ENCODE data around the gene FPR3.

FPR3 gene

DNA sequence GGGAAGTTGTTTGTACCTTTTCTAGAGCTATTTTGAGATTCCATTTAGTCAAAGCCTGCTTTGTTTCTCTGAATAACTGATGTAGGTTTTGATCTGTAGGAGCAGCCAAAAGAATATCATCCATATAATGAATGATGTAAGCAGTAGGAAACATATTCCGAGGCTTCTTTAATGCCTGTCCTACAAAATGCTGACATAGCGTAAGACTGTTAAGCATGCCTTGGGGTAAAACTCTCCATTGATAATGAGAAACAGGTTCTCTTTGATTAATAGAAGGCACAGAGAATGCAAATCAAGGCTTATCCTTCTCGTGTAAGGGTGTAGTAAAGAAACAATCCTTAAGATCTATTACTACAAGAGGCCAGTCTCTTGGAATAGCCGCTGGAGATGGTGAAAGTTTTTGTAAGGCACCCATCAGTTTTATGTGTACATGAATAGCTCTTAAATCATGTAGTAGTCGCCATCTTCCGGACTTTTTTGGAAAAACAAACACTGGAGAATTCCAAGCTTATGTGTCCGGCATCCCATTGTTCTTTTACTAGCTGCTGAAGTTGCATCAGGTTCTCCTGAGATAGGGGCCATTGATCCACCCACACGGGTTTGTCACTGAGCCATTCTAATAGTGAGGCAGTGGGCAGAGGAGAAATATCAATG lies 13.5 kb downstream of the FPR3 start:
- no peak for DNase-seq

DNA sequence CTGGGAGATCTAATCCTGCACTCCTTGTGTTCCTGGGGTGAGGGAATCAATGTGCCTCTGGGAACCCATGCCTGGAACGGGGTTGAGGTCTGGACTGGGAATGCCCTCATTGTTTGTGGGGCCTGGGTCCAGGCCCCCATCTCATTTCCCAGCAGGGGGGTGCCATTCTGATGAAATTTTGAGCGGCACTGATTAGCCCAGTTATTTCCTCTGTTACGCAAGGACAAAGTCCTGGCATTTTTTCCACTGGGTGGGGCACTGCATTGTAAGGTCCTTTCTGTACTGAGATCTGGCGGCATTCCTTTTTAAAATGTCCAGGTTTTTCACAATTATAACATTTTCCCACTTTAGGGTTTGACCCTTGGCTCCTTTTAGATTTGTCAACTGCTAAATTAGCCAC lies 14.8 kb downstream of the FPR3 start:
- DNase-seq = no peak

- DNase-seq = no peak
Observed at GRCh38 chr19:51810223-51810622, 15.3 kb downstream of the FPR3 start.

- DNase-seq = no peak
Observed at GRCh38 chr19:51811344-51811743, 16.4 kb downstream of the FPR3 start.

- no peak for DNase-seq
Observed at GRCh38 chr19:51815043-51815442, 20.1 kb downstream of the FPR3 start.

- DNase-seq = no peak
Observed at GRCh38 chr19:51816711-51817110, 21.8 kb downstream of the FPR3 start.

- no peak for DNase-seq
Observed at GRCh38 chr19:51820011-51820410, 25.1 kb downstream of the FPR3 start.

GRCh38 chr19:51820831-51821446 lies 26.0 kb downstream of the FPR3 start:
- no peak for DNase-seq

DNA sequence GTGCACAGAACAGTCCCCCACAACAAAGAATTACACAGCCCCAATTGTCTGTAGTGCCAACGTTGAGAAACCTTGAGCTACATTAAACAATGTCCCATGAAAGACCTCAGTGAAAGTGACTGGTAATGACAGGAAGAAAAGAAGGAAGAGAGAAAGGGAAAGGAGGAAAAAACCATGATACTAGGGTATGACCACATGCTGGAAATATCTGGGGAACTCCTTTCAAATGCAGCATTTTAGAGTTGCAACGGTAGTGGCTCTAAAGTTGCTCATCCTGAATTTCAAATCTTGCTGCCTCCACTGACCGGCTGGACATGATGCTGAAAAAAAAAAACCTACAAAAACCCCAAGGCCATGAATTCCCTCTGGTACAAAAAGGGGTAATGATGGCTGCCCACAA lies 26.5 kb downstream of the FPR3 start:
- DNase-seq = no peak

GRCh38 chr19:51821921-51822320 lies 27.0 kb downstream of the FPR3 start:
- DNase-seq = no peak

DNA sequence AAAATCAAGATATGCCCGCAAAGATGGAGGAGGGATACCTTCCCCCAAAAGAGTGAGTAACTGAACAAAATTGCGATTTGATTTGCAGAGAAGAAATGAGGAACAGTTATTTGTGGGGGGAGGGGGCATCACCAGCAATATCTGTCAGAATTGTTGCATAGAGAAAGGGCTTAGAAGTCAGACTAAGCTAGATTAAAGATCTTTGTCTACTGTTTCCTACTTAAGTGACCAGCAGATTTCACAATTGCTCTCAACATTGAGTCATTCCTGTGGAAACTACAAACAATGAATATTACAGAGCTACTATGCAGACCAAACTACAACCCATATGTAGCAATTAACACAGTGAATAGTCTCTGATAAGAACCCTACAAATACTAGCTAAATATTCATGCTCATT lies 27.4 kb downstream of the FPR3 start:
- no peak for DNase-seq

DNA sequence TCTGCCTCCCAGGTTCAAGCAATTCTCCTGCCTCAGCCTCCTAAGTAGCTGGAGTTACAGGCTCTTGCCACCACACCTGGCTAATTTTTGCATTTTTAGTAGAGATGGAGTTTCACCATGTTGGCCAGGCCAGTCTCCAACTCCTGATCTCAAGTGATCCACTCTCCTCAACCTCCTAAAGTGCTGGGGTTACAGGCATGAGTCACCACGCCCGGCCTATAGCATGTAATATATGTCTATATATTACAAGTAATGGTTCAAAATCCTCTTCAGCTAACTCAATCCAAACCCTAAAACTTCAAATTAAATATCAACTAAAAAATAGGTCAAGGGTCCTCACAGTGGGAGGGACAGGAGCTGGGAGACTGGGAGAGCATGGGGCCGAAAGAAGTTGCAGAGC lies 28.0 kb downstream of the FPR3 start:
- no peak for DNase-seq

DNA sequence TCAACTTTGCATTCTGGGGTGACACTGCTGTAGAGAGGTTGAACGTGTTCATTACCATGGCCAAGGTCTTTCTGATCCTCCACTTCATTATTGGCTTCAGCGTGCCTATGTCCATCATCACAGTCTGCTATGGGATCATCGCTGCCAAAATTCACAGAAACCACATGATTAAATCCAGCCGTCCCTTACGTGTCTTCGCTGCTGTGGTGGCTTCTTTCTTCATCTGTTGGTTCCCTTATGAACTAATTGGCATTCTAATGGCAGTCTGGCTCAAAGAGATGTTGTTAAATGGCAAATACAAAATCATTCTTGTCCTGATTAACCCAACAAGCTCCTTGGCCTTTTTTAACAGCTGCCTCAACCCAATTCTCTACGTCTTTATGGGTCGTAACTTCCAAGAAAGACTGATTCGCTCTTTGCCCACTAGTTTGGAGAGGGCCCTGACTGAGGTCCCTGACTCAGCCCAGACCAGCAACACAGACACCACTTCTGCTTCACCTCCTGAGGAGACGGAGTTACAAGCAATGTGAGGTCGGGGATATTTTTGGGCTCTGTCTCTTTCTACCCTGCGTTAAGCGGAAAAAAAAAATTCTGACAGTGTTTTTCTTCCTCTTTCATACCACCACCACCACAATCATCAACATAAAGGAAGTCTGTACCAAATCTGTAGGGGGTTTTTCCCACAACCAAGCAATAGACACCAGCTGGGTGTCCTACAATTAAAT lies 29.5 kb downstream of the FPR3 start:
- DNase-seq = no peak

DNA sequence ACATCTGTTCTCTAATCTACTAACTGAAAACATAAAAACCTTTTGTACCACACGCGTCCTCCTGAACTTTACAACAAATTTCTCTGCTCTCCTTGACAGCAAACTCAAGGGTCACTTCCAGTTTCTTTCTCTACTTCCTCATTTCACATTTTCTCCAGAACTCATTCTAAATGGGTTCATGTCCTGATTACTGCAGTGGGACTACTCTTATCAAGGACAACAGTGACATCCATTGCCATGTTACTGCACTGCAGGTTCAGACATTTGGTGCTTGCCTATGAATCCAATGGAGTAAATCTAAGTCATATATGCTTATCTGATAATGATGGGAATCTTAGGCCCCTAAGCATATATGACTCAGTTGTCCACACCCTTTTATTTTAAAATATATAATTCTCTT lies 35.3 kb downstream of the FPR3 start:
- DNase-seq = no peak

DNA sequence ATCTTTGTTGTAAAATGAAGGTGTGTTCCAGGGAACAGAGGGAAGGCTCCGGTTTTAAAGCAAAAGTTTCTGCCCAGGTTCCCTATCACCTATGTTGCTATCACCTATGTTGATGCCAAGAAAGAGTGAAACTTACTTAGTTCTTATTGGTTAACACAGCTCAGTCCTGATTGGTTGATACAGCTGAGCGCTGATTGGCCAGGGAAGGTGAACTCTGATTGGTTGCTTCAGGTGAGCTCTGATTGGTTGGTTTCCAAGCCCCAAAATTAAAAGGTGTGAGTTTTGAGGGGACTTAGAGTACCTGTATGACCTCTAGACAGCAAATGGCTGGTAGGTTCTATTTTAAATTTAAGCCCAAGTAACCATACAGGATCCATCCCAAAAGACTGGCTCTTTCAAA lies 42.2 kb downstream of the FPR3 start:
- no peak for DNase-seq

DNA sequence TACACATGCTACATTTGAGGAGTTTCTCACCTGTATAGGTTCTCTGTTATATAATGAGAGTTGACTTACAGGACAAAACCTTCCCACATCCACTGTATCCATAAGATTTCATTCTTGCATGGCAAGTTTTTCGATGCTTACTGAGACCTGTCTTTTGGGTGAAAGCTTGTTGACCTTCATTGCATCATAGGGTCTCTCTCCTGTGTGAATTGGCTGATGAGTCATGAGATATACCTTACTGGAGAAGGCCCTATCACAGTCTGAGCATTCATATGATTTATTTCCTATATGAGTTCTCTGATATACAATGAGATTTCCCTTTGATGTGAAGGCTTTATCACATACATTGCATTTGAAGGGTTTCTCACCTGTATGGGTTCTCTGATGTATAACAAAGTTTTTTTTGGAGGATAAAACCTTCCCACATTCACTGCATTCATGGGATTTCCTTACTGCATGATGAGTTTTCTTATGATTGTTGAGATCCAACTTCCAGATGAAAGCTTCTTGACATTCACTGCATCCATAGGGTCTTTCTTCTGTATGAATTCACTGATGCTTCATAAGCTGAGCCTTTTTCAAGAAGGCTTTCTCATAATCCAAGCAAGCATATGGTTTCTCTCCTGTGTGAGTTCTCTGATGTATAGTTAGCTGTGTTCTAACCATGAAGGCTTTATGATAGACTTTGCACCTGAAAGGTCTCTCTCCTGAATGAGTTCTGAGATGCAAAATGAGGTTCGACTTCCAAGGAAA lies 67.1 kb downstream of the FPR3 start:
- DNase-seq = no peak

DNA sequence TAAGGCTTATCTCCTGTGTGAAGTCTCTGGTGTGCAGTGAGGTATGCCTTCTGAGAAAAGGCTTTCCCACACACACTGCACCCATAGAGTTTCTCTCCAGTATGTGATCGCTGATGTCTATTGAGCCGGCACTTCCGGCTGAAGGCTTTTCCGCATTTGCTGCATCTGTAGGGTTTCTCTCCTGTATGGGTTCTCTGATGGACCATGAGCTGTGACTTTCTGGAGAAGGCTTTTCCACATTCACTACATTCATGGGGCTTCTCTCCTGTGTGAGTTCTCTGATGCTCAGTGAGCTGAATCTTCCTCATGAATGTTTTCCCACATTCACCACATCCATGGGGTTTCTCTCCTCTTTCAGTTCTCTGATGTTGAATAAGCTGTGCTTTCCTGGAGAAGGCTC lies 78.1 kb downstream of the FPR3 start:
- no peak for DNase-seq
